ENCODE data around the gene RBMS1.
"Not testable (repeated sequence)": the region's sequence is repeated elsewhere in the genome, so short reads cannot be mapped to it uniquely, and the experiment has no call there.

Gene RBMS1

GRCh38 chr2:160427629-160428404 is 65.8 kb downstream of the RBMS1 start:
- no peaks in the 10 kb centered on the region for H3K27me3 ChIP-seq
- H3K9me3 ChIP-seq = peaks cover 0 to 5% (median 0%) of the 10 kb centered on the region in 3 donors
- H3K4me3 ChIP-seq = peak overlapping the region; percentile 15 to 34
- DNase-seq = no peak
- intact Hi-C loops (cut with DNase I; ENCODE audit: low total_unique reads) = no loop called here
- peak overlapping the region; percentile 65 to 66 for H3K27ac ChIP-seq
- peaks cover 0 to 6% (median 0%) of the 10 kb centered on the region in 3 donors for H3K36me3 ChIP-seq
- H3K4me1 ChIP-seq = peaks cover 0 to 36% (median 6%) of the 10 kb centered on the region in 4 donors
- no peak for TF ChIP-seq CTCF (IDR thresholded peaks at IDR 0.05)

- peaks cover 0 to 5% (median 0%) of the 10 kb centered on the region in 3 donors for H3K9me3 ChIP-seq
- intact Hi-C loops (cut with DNase I; ENCODE audit: low total_unique reads) = no loop called here
- H3K27ac ChIP-seq = peak overlapping the region; percentile 4 to 65
- no peak for TF ChIP-seq CTCF (IDR thresholded peaks at IDR 0.05)
- no peak for DNase-seq
- peaks cover 0 to 6% (median 0%) of the 10 kb centered on the region in 3 donors for H3K36me3 ChIP-seq
- H3K4me3 ChIP-seq = no peak overlapping the region
- H3K4me1 ChIP-seq = peaks cover 0 to 35% (median 8%) of the 10 kb centered on the region in 4 donors
- no peaks in the 10 kb centered on the region for H3K27me3 ChIP-seq
Observed at GRCh38 chr2:160426604-160427003, 67.0 kb downstream of the RBMS1 start.

GRCh38 chr2:160425434-160426151 is 68.0 kb downstream of the RBMS1 start:
- peaks cover 0 to 37% (median 8%) of the 10 kb centered on the region in 4 donors for H3K4me1 ChIP-seq
- H3K4me3 ChIP-seq = no peak overlapping the region
- peaks cover 0 to 5% (median 0%) of the 10 kb centered on the region in 3 donors for H3K9me3 ChIP-seq
- no peak for DNase-seq
- intact Hi-C loops (cut with DNase I; ENCODE audit: low total_unique reads) = no loop called here
- no peak for TF ChIP-seq CTCF (IDR thresholded peaks at IDR 0.05)
- no peak overlapping the region for H3K27ac ChIP-seq
- no peaks in the 10 kb centered on the region for H3K36me3 ChIP-seq
- H3K27me3 ChIP-seq = no peaks in the 10 kb centered on the region

GRCh38 chr2:160423126-160423525 is 70.5 kb downstream of the RBMS1 start:
- DNase-seq = no peak
- intact Hi-C loops (cut with DNase I; ENCODE audit: low total_unique reads) = no loop called here
- H3K4me3 ChIP-seq = no peak overlapping the region
- no peak overlapping the region for H3K27ac ChIP-seq
- H3K4me1 ChIP-seq = peaks cover 0 to 49% (median 8%) of the 10 kb centered on the region in 4 donors
- H3K27me3 ChIP-seq = no peaks in the 10 kb centered on the region
- TF ChIP-seq CTCF (IDR thresholded peaks at IDR 0.05) = no peak
- H3K36me3 ChIP-seq = no peaks in the 10 kb centered on the region
- no peaks in the 10 kb centered on the region for H3K9me3 ChIP-seq

GRCh38 chr2:160421646-160422501 is 71.7 kb downstream of the RBMS1 start:
- DNase-seq; H3K9me3 ChIP-seq; H3K36me3 ChIP-seq; H3K27me3 ChIP-seq; H3K27ac ChIP-seq; H3K4me3 ChIP-seq; intact Hi-C loops (cut with DNase I; ENCODE audit: low total_unique reads): not testable (repeated sequence)
- peaks cover 0 to 61% (median 15%) of the 10 kb centered on the region in 4 donors for H3K4me1 ChIP-seq

Measured in tibial artery (tissue), 4 donors.